ENCODE data around the gene RGS9.

The RGS9 gene

GRCh38 chr17:65134035-65134434 lies 3.1 kb upstream of the RGS9 start:
- Histone ChIP-seq H3K4me3 (ENCODE audit: low read depth in 1 of 2, low read length in 2 of 2) (no peak overlapping the region), H3K27ac (ENCODE audit: low read length) (no peak overlapping the region), H3K4me1 (ENCODE audit: control insufficient read depth in 1 of 2, insufficient read depth in 2 of 2, low read length in 2 of 2) (peaks cover 4 to 6% of the 10 kb centered on the region in 2 donors), H3K9me3 (ENCODE audit: control insufficient read depth in 1 of 2, low read length in 2 of 2) (no peaks in the 10 kb centered on the region), H3K36me3 (ENCODE audit: control insufficient read depth in 1 of 2, insufficient read depth in 2 of 2, low read length in 2 of 2) (no peaks in the 10 kb centered on the region), H3K27me3 (ENCODE audit: low read depth, low read length) (peaks cover 4% of the 10 kb centered on the region)

- Histone ChIP-seq H3K4me1 (ENCODE audit: control insufficient read depth in 1 of 2, insufficient read depth in 2 of 2, low read length in 2 of 2) (peaks cover 4 to 6% of the 10 kb centered on the region in 2 donors), H3K27ac (ENCODE audit: low read length) (no peak overlapping the region), H3K9me3 (ENCODE audit: control insufficient read depth in 1 of 2, low read length in 2 of 2) (no peaks in the 10 kb centered on the region), H3K4me3 (ENCODE audit: low read depth in 1 of 2, low read length in 2 of 2) (no peak overlapping the region), H3K27me3 (ENCODE audit: low read depth, low read length) (peaks cover 5% of the 10 kb centered on the region), H3K36me3 (ENCODE audit: control insufficient read depth in 1 of 2, insufficient read depth in 2 of 2, low read length in 2 of 2) (no peaks in the 10 kb centered on the region)
These were observed 2.1 kb downstream of the RGS9 start for GRCh38 chr17:65139101-65139764.

GRCh38 chr17:65142247-65142646 lies 5.1 kb downstream of the RGS9 start:
- H3K4me1 ChIP-seq (ENCODE audit: control insufficient read depth in 1 of 2, insufficient read depth in 2 of 2, low read length in 2 of 2): peaks cover 4 to 6% of the 10 kb centered on the region in 2 donors
- no peaks in the 10 kb centered on the region for H3K9me3 ChIP-seq (ENCODE audit: control insufficient read depth in 1 of 2, low read length in 2 of 2)
- H3K4me3 ChIP-seq (ENCODE audit: low read depth in 1 of 2, low read length in 2 of 2): no peak overlapping the region
- no peak overlapping the region for H3K27ac ChIP-seq (ENCODE audit: low read length)
- H3K36me3 ChIP-seq (ENCODE audit: control insufficient read depth in 1 of 2, insufficient read depth in 2 of 2, low read length in 2 of 2): no peaks in the 10 kb centered on the region
- peaks cover 5% of the 10 kb centered on the region for H3K27me3 ChIP-seq (ENCODE audit: low read depth, low read length)

- Histone ChIP-seq H3K9me3 (ENCODE audit: control insufficient read depth in 1 of 2, low read length in 2 of 2) (no peaks in the 10 kb centered on the region), H3K4me3 (ENCODE audit: low read depth in 1 of 2, low read length in 2 of 2) (no peak overlapping the region), H3K27me3 (ENCODE audit: low read depth, low read length) (peaks cover 5% of the 10 kb centered on the region), H3K36me3 (ENCODE audit: control insufficient read depth in 1 of 2, insufficient read depth in 2 of 2, low read length in 2 of 2) (no peaks in the 10 kb centered on the region), H3K4me1 (ENCODE audit: control insufficient read depth in 1 of 2, insufficient read depth in 2 of 2, low read length in 2 of 2) (no peaks in the 10 kb centered on the region), H3K27ac (ENCODE audit: low read length) (no peak overlapping the region)
These were observed 6.9 kb downstream of the RGS9 start for GRCh38 chr17:65143889-65144604.

- Histone ChIP-seq H3K4me1 (ENCODE audit: control insufficient read depth in 1 of 2, insufficient read depth in 2 of 2, low read length in 2 of 2) (no peaks in the 10 kb centered on the region), H3K9me3 (ENCODE audit: control insufficient read depth in 1 of 2, low read length in 2 of 2) (no peaks in the 10 kb centered on the region), H3K36me3 (ENCODE audit: control insufficient read depth in 1 of 2, insufficient read depth in 2 of 2, low read length in 2 of 2) (no peaks in the 10 kb centered on the region), H3K4me3 (ENCODE audit: low read depth in 1 of 2, low read length in 2 of 2) (no peak overlapping the region), H3K27ac (ENCODE audit: low read length) (no peak overlapping the region), H3K27me3 (ENCODE audit: low read depth, low read length) (no peaks in the 10 kb centered on the region)
These were observed 8.6 kb downstream of the RGS9 start for GRCh38 chr17:65145743-65146142.

GRCh38 chr17:65147955-65148354 lies 10.8 kb downstream of the RGS9 start:
- H3K27me3 ChIP-seq (ENCODE audit: low read depth, low read length): no peaks in the 10 kb centered on the region
- no peaks in the 10 kb centered on the region for H3K36me3 ChIP-seq (ENCODE audit: control insufficient read depth in 1 of 2, insufficient read depth in 2 of 2, low read length in 2 of 2)
- no peaks in the 10 kb centered on the region for H3K9me3 ChIP-seq (ENCODE audit: control insufficient read depth in 1 of 2, low read length in 2 of 2)
- H3K4me3 ChIP-seq (ENCODE audit: low read depth in 1 of 2, low read length in 2 of 2): no peak overlapping the region
- no peak overlapping the region for H3K27ac ChIP-seq (ENCODE audit: low read length)
- no peaks in the 10 kb centered on the region for H3K4me1 ChIP-seq (ENCODE audit: control insufficient read depth in 1 of 2, insufficient read depth in 2 of 2, low read length in 2 of 2)

- no peaks in the 10 kb centered on the region for H3K9me3 ChIP-seq (ENCODE audit: control insufficient read depth in 1 of 2, low read length in 2 of 2)
- no peaks in the 10 kb centered on the region for H3K36me3 ChIP-seq (ENCODE audit: control insufficient read depth in 1 of 2, insufficient read depth in 2 of 2, low read length in 2 of 2)
- no peak overlapping the region for H3K27ac ChIP-seq (ENCODE audit: low read length)
- H3K27me3 ChIP-seq (ENCODE audit: low read depth, low read length): no peaks in the 10 kb centered on the region
- no peaks in the 10 kb centered on the region for H3K4me1 ChIP-seq (ENCODE audit: control insufficient read depth in 1 of 2, insufficient read depth in 2 of 2, low read length in 2 of 2)
- no peak overlapping the region for H3K4me3 ChIP-seq (ENCODE audit: low read depth in 1 of 2, low read length in 2 of 2)
These were observed 17.8 kb downstream of the RGS9 start for GRCh38 chr17:65154770-65155589.

GRCh38 chr17:65155622-65156021 lies 18.5 kb downstream of the RGS9 start:
- no peak overlapping the region for H3K27ac ChIP-seq (ENCODE audit: low read length)
- H3K36me3 ChIP-seq (ENCODE audit: control insufficient read depth in 1 of 2, insufficient read depth in 2 of 2, low read length in 2 of 2): no peaks in the 10 kb centered on the region
- H3K4me1 ChIP-seq (ENCODE audit: control insufficient read depth in 1 of 2, insufficient read depth in 2 of 2, low read length in 2 of 2): no peaks in the 10 kb centered on the region
- H3K27me3 ChIP-seq (ENCODE audit: low read depth, low read length): no peaks in the 10 kb centered on the region
- H3K9me3 ChIP-seq (ENCODE audit: control insufficient read depth in 1 of 2, low read length in 2 of 2): no peaks in the 10 kb centered on the region
- H3K4me3 ChIP-seq (ENCODE audit: low read depth in 1 of 2, low read length in 2 of 2): no peak overlapping the region

GRCh38 chr17:65156185-65156834 lies 19.1 kb downstream of the RGS9 start:
- Histone ChIP-seq H3K27me3 (ENCODE audit: low read depth, low read length) (no peaks in the 10 kb centered on the region), H3K4me1 (ENCODE audit: control insufficient read depth in 1 of 2, insufficient read depth in 2 of 2, low read length in 2 of 2) (no peaks in the 10 kb centered on the region), H3K27ac (ENCODE audit: low read length) (no peak overlapping the region), H3K4me3 (ENCODE audit: low read depth in 1 of 2, low read length in 2 of 2) (no peak overlapping the region), H3K36me3 (ENCODE audit: control insufficient read depth in 1 of 2, insufficient read depth in 2 of 2, low read length in 2 of 2) (no peaks in the 10 kb centered on the region), H3K9me3 (ENCODE audit: control insufficient read depth in 1 of 2, low read length in 2 of 2) (no peaks in the 10 kb centered on the region)

- no peaks in the 10 kb centered on the region for H3K27me3 ChIP-seq (ENCODE audit: low read depth, low read length)
- no peak overlapping the region for H3K4me3 ChIP-seq (ENCODE audit: low read depth in 1 of 2, low read length in 2 of 2)
- no peak overlapping the region for H3K27ac ChIP-seq (ENCODE audit: low read length)
- H3K36me3 ChIP-seq (ENCODE audit: control insufficient read depth in 1 of 2, insufficient read depth in 2 of 2, low read length in 2 of 2): no peaks in the 10 kb centered on the region
- no peaks in the 10 kb centered on the region for H3K4me1 ChIP-seq (ENCODE audit: control insufficient read depth in 1 of 2, insufficient read depth in 2 of 2, low read length in 2 of 2)
- no peaks in the 10 kb centered on the region for H3K9me3 ChIP-seq (ENCODE audit: control insufficient read depth in 1 of 2, low read length in 2 of 2)
These were observed 19.8 kb downstream of the RGS9 start for GRCh38 chr17:65156835-65157565.
